D721Med (cell line): ENCODE measurements around the gene SNAI3.

Source experiments
- DNase-seq: peaks from one replicate; pipeline ENCODE4 v3.0.0; 2011; ENCODE audit warnings: low spot score; ENCODE audit not compliant: insufficient read length
- FAIRE-seq: peaks from 2 replicates; lab custom pipeline; 2011; peaks lifted over from hg19 to GRCh38; lab: Jason Lieb, UNC
- CTCF ChIP-seq: IDR thresholded peaks from 2 replicates; pipeline ENCODE4 v1.5.1; 2012; ENCODE audit warnings: mild to moderate bottlenecking, control low read depth; ENCODE audit not compliant: insufficient read depth; ENCODE audit errors: missing control alignments

The SNAI3 gene

GRCh38 chr16:88629835-88630234, 56.5 kb downstream of the SNAI3 start:
- no peak for TF ChIP-seq CTCF
- DNase-seq = no peak
- no peak for FAIRE-seq

GRCh38 chr16:88628512-88628974, 57.8 kb downstream of the SNAI3 start:
- DNase-seq (no peak), FAIRE-seq (no peak)

More at GRCh38 chr16:88628512-88628974, 57.8 kb downstream of the SNAI3 start:
- peak; percentile 29 for TF ChIP-seq CTCF
